GM23338 (cell line): Measurements from ENCODE around the gene CGA.

Source experiments
- CREB1 ChIP-seq: fragments of 250-450 bp; sonication (Bioruptor Pico); IDR thresholded peaks from 2 replicates; pipeline ENCODE4 v1.5.0; 2020; ENCODE audit warnings: low read depth, mild to moderate bottlenecking, moderate library complexity
- CTCF ChIP-seq, 2 experiments: fragments of 200-600 bp in 1 of 2; sonication (generic) in 1 of 2; conservative IDR thresholded peaks; 2 replicates each; pipeline versions ENCODE4 v1.5.1 to v1.6.1; 2016 to 2017; ENCODE audit warnings: antibody characterized with exemption in 2 of 2, low read depth in 2 of 2, mild to moderate bottlenecking in 2 of 2, moderate library complexity in 1 of 2
- ETS1 ChIP-seq: IDR thresholded peaks from 2 replicates; pipeline ENCODE4 v1.6.1; 2016; ENCODE audit warnings: antibody characterized with exemption
- EZH2 ChIP-seq: fragments of 200-600 bp; sonication (generic); IDR thresholded peaks from one replicate; pipeline ENCODE4 v1.8.0; 2017; ENCODE audit warnings: antibody characterized with exemption, mild to moderate bottlenecking, low read depth; ENCODE audit not compliant: unreplicated experiment
- EZH2phosphoT487 ChIP-seq: fragments of 200-600 bp; sonication (generic); IDR thresholded peaks from one replicate; pipeline ENCODE4 v1.8.1; 2018; ENCODE audit warnings: antibody characterized with exemption; ENCODE audit not compliant: unreplicated experiment
- JUNB ChIP-seq: IDR thresholded peaks from one replicate; pipeline ENCODE4 v1.6.1; 2016; ENCODE audit warnings: antibody characterized with exemption; ENCODE audit not compliant: unreplicated experiment
- NANOG ChIP-seq: IDR thresholded peaks from 2 replicates; pipeline ENCODE4 v1.6.1; 2016; ENCODE audit warnings: antibody characterized with exemption, borderline replicate concordance
- POLR2AphosphoS5 ChIP-seq: IDR thresholded peaks from 2 replicates; pipeline ENCODE4 v1.6.1; 2016; ENCODE audit warnings: antibody characterized with exemption, low read depth
- REST ChIP-seq: IDR thresholded peaks from one replicate; pipeline ENCODE4 v1.6.1; 2018; ENCODE audit warnings: antibody characterized with exemption; ENCODE audit not compliant: unreplicated experiment
- STAT1 ChIP-seq: IDR thresholded peaks from one replicate; pipeline ENCODE4 v1.6.1; 2016; ENCODE audit warnings: antibody characterized with exemption; ENCODE audit not compliant: unreplicated experiment
- ZNF114 ChIP-seq: fragments of 250-450 bp; sonication (Bioruptor Pico); IDR thresholded peaks from 2 replicates; pipeline ENCODE4 v1.5.0; 2020; ENCODE audit warnings: mild to moderate bottlenecking, moderate library complexity
- ZNF331 ChIP-seq: fragments of 250-450 bp; sonication (Bioruptor Pico); IDR thresholded peaks from 2 replicates; pipeline ENCODE4 v1.5.0; 2020; ENCODE audit warnings: low read depth, mild to moderate bottlenecking, moderate library complexity
- ZNF462 ChIP-seq: fragments of 250-450 bp; sonication (Bioruptor Pico); IDR thresholded peaks from 2 replicates; pipeline ENCODE4 v1.5.0; 2020; ENCODE audit warnings: mild to moderate bottlenecking, moderate library complexity

GRCh38 chr6:87136963-87137362 lies 42.1 kb upstream of the CGA start:
- TF ChIP-seq POLR2AphosphoS5 (no peak), CTCF (conservative IDR thresholded peaks at IDR 0.05; ENCODE audit: low read depth in 2 of 2) (no peak), EZH2 (no peak), REST (no peak), JUNB (no peak), EZH2phosphoT487 (no peak), CREB1 (CRISPR knock-in tag) (no peak), ETS1 (no peak), ZNF331 (CRISPR knock-in tag) (no peak), STAT1 (no peak), NANOG (no peak), ZNF462 (CRISPR knock-in tag) (no peak), ZNF114 (CRISPR knock-in tag) (no peak)
